Measurements from ENCODE around the gene CSRNP2. TPM values are rescaled to one million over a fixed set of nuclear protein-coding genes. Genes with fewer than 3 reads are reported as not detected.

Gene CSRNP2
- total RNA-seq, 1 donor from 2014 or later, result 66.4 TPM

DNA sequence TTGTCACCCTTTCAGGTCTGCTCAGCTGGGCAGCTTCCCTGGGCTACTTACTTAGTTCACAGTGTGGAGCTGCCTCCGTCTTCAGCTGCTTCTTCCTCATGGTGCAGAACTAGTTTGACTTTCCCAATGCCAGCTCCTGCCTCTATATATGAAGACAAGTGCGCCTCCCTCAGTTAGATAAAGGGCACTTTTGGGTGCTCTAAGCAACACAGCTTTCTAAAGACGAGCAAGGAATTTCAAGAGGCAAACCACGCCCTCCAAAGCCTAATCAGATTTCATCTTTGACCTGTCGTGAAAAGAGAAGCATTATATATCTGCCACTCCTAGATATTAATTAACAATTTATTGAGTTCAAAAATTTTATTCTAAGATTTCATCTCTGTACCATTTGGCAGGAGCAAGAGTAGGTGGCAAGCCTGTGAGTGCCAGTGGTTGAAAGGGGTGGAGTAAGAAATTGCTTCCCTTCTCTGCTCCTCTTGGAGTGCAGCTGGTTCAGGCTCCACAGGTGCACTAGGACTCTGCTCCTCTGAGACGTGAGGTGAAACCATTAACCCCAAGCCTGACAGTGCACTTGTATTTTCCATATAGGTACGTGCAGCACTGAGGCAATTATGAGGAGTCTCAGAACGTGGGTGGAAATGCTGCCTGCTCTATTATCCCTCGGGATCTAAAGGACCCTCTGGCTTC is 55.1 kb downstream of the CSRNP2 start:
- no peak overlapping the region for H3K4me3 Mint-ChIP-seq (ENCODE audit: low read depth)
- DNase-seq (ENCODE audit: low spot score, unreplicated experiment), result no peak
- H3K27ac Mint-ChIP-seq, result peak overlapping the region; percentile 60
- H3K4me1 Mint-ChIP-seq (ENCODE audit: low read depth), result peaks cover 38% of the 10 kb centered on the region
- H3K36me3 Mint-ChIP-seq (ENCODE audit: insufficient read depth), result no peaks in the 10 kb centered on the region
- H3K27me3 Mint-ChIP-seq, result no peaks in the 10 kb centered on the region
- TF ChIP-seq, protein P1, sequence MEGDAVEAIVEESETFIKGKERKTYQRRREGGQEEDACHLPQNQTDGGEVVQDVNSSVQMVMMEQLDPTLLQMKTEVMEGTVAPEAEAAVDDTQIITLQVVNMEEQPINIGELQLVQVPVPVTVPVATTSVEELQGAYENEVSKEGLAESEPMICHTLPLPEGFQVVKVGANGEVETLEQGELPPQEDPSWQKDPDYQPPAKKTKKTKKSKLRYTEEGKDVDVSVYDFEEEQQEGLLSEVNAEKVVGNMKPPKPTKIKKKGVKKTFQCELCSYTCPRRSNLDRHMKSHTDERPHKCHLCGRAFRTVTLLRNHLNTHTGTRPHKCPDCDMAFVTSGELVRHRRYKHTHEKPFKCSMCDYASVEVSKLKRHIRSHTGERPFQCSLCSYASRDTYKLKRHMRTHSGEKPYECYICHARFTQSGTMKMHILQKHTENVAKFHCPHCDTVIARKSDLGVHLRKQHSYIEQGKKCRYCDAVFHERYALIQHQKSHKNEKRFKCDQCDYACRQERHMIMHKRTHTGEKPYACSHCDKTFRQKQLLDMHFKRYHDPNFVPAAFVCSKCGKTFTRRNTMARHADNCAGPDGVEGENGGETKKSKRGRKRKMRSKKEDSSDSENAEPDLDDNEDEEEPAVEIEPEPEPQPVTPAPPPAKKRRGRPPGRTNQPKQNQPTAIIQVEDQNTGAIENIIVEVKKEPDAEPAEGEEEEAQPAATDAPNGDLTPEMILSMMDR (IDR thresholded peaks at IDR 0.05; ENCODE audit: unreplicated experiment), result no peak
- no peaks in the 10 kb centered on the region for H3K9me3 Mint-ChIP-seq (ENCODE audit: low read depth)

GRCh38 chr12:51027342-51027835 is 56.0 kb downstream of the CSRNP2 start:
- Mint-ChIP-seq H3K4me3 (ENCODE audit: low read depth) (no peak overlapping the region), H3K27me3 (no peaks in the 10 kb centered on the region), H3K9me3 (ENCODE audit: low read depth) (no peaks in the 10 kb centered on the region), H3K4me1 (ENCODE audit: low read depth) (peaks cover 42% of the 10 kb centered on the region), H3K27ac (peak overlapping the region; percentile 72), H3K36me3 (ENCODE audit: insufficient read depth) (no peaks in the 10 kb centered on the region)
- TF ChIP-seq, protein P1 (IDR thresholded peaks at IDR 0.05; ENCODE audit: unreplicated experiment), result no peak
- no peak for DNase-seq (ENCODE audit: low spot score, unreplicated experiment)

- no peaks in the 10 kb centered on the region for H3K9me3 Mint-ChIP-seq (ENCODE audit: low read depth)
- H3K4me3 Mint-ChIP-seq (ENCODE audit: low read depth), result peak within 1 kb of the TSS; percentile 81
- peak; percentile 91 for DNase-seq (ENCODE audit: low spot score, unreplicated experiment)
- no peaks in the 10 kb centered on the region for H3K36me3 Mint-ChIP-seq (ENCODE audit: insufficient read depth)
- TF ChIP-seq, protein P1 (IDR thresholded peaks at IDR 0.05; ENCODE audit: unreplicated experiment), result no peak
- no peaks in the 10 kb centered on the region for H3K27me3 Mint-ChIP-seq
- peaks cover 47% of the 10 kb centered on the region for H3K4me1 Mint-ChIP-seq (ENCODE audit: low read depth)
- peak within 1 kb of the TSS; percentile 99 for H3K27ac Mint-ChIP-seq
Observed at GRCh38 chr12:51025836-51026638, 57.4 kb downstream of the CSRNP2 start, which contains the start of gene SLC11A2. Gene SLC11A2, minus strand, starts transcription at chr12:51026384. Its CDS starts 15,656 bp downstream, at chr12:51010728.

GRCh38 chr12:51025338-51025835 is 58.0 kb downstream of the CSRNP2 start:
- no peak for DNase-seq (ENCODE audit: low spot score, unreplicated experiment)
- TF ChIP-seq, protein P1 (IDR thresholded peaks at IDR 0.05; ENCODE audit: unreplicated experiment), result no peak
- Mint-ChIP-seq H3K4me1 (ENCODE audit: low read depth) (peaks cover 51% of the 10 kb centered on the region), H3K27me3 (no peaks in the 10 kb centered on the region), H3K4me3 (ENCODE audit: low read depth) (peak overlapping the region; percentile 81), H3K36me3 (ENCODE audit: insufficient read depth) (no peaks in the 10 kb centered on the region), H3K27ac (peak overlapping the region; percentile 99), H3K9me3 (ENCODE audit: low read depth) (no peaks in the 10 kb centered on the region)

Data from progenitor cell of endocrine pancreas (in vitro differentiated cells).